GM21515 (cell line): ENCODE results near the gene PZP.

Source experiments
- ATAC-seq: cut with Tn5 transposase; IDR thresholded peaks from one replicate; pipeline ENCODE4 v1.9.1; 2021; ENCODE audit not compliant: unreplicated experiment

The PZP gene

DNA sequence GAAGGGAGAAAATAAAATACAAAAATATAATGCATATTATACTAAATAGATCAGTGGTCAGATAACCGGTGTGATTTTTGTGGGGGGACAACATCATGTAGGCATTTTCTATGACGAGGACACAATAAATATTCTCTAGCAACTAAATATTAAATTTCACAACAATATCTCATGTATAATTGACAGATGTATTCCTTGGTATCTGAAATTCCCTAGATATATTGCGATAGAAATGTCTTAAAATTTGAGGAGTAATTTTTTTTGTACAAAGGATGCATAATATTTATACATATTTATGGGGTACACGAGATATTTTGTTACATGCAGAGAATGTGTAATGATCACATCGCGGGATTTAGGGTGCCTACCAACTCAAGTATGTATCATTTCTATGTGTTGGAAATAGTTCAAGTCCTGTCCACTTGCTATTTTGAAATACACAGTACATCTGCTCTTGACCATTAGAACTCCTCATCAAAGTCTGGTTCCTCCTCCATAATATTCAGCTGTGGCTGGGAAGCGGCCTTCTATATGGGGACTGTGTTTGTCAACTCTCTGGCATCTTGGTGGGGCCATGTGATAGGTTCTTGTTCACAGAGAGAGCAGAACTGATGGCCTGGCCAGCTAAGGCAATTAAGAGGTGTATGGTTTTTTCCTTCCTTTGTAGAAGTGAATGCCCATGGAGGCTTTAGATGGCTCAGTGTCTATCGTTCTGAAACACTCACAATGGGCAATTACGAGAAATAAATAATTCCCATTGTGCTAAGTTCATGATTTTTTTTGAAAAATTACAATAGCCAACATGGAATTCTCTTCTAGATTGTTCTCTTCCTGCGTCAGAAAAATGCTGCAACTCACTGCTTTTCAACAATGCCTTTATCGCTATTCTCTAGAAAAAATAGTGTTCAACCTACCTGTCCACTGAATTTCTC lies 101.3 kb downstream of the PZP start:
- ATAC-seq = no peak

- no peak for ATAC-seq
Observed at GRCh38 chr12:9106067-9106466, 102.1 kb downstream of the PZP start.

GRCh38 chr12:9104767-9105423 lies 103.3 kb downstream of the PZP start:
- no peak for ATAC-seq

DNA sequence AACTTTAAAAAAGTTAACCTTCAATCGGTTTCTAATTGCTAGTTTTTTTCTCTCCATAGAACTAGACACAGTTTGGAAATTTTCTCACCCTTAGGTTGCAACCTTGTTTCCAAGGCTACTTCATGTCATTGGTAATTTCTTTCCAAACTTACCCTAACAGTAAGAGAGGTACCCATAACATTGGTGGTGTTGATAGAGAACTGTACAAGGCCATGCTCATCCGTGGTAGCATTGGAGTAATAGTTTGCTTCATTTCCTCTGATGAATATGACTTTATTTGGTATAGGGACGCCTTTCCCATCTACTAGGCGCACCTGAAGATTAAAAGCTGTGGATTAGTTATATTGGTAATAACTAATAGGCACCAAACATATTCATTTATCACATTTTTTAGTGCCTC lies 104.1 kb downstream of the PZP start:
- ATAC-seq = no peak

- no peak for ATAC-seq
Observed at GRCh38 chr12:9103050-9103849, 104.9 kb downstream of the PZP start.

- ATAC-seq = no peak
Observed at GRCh38 chr12:9101018-9101687, 107.0 kb downstream of the PZP start.

DNA sequence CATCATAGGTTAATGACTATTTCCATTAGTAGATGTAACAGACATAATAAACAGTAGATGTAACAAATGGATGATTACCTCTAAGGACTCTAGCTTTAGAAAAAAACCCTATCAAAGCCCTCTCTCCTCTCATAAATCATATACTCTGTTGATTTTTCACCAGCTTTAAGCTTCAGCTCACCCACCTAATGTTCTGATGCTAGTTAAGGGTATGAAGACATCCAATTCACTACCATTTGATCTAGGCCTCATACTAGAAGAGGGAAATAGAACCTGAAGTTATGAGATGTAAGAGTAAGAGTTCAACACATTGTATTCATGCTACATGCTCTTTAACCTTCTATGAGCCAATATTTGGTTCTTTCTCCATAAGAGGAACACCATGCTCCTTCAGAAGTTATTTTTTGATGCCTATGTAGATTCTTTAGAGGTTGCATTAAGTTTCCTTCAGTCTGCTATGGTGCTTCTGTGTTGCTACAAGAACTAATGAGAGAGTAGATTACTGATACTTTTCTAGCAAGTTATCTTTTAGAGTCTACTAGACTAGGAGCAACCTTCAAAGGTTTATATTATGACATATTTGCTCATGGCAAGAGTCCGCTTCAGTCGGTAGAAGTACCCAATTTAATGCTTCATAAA lies 108.5 kb downstream of the PZP start:
- no peak for ATAC-seq
